ENCODE measurements around the gene DYNC1H1. TPM values are rescaled to one million over a fixed set of nuclear protein-coding genes. Genes with fewer than 3 reads are reported as not detected.

Gene DYNC1H1
- total and polyA plus RNA-seq, 2 of the 13 experiments (the other 11 are each of a cell fraction or from before 2014, with no cell fraction given), result 74.4 to 239 TPM

- no TSS peak for BruUV-seq (replicated peaks)
- H2AFZ ChIP-seq (ENCODE audit: low read length), result no peak overlapping the region
- TF ChIP-seq ZNF280D (CRISPR knock-in tag; IDR thresholded peaks at IDR 0.05), result no peak
- TF ChIP-seq ZNF589 (CRISPR knock-in tag; conservative IDR thresholded peaks at IDR 0.05), result no peak
- no peak for TF ChIP-seq MZF1 (CRISPR knock-in tag; IDR thresholded peaks at IDR 0.05; ENCODE audit: borderline replicate concordance)
- no peak for TF ChIP-seq ZNF556 (CRISPR knock-in tag; IDR thresholded peaks at IDR 0.05; ENCODE audit: borderline replicate concordance)
- no peak for TF ChIP-seq ZNF281 (CRISPR knock-in tag; IDR thresholded peaks at IDR 0.05; ENCODE audit: borderline replicate concordance)
- no peak for TF ChIP-seq ZBTB4 (CRISPR knock-in tag; IDR thresholded peaks at IDR 0.05; ENCODE audit: borderline replicate concordance)
- TF ChIP-seq PBX3 (CRISPR knock-in tag; IDR thresholded peaks at IDR 0.05; ENCODE audit: borderline replicate concordance), result no peak
- TF ChIP-seq ZBTB46 (CRISPR knock-in tag; IDR thresholded peaks at IDR 0.05; ENCODE audit: borderline replicate concordance), result no peak
- no peak for TF ChIP-seq WIZ (CRISPR knock-in tag; IDR thresholded peaks at IDR 0.05)
Observed at GRCh38 chr14:102042699-102043098, 78.3 kb downstream of the DYNC1H1 start.

More at GRCh38 chr14:102042699-102043098, 78.3 kb downstream of the DYNC1H1 start:
- in situ Hi-C loops (cut with HindIII; ENCODE audit: extremely low pct_ligation_motif_present, low pct_unique_long_range_greater_than_20kb) (no loop called here), intact Hi-C loops (cut with micrococcal nuclease; ENCODE audit: unreplicated experiment) (no loop called here)
- no peak for FAIRE-seq
- Histone ChIP-seq H3K4me3 (replicated peaks in 1 of 3; ENCODE audit: insufficient read depth in 1 of 3, low read depth in 2 of 3, low read length in 3 of 3) (no peak overlapping the region), H3K9ac (ENCODE audit: insufficient read depth, low read depth, low read length) (no peak overlapping the region), H3K79me2 (ENCODE audit: insufficient read depth, low read length) (no peaks in the 10 kb centered on the region), H3K4me1 (ENCODE audit: insufficient read depth, low read length) (no peaks in the 10 kb centered on the region), H3K27me3 (ENCODE audit: control insufficient read depth in 1 of 2, insufficient read depth in 2 of 2, low read length in 2 of 2) (no peaks in the 10 kb centered on the region), H3K36me3 (replicated peaks in 1 of 2; ENCODE audit: control insufficient read depth in 1 of 2, insufficient read depth in 2 of 2, low read length in 2 of 2) (peaks cover 47 to 78% of the 10 kb centered on the region in 2 experiments), H4K20me1 (ENCODE audit: insufficient read depth, low read length) (no peaks in the 10 kb centered on the region), H3K4me2 (ENCODE audit: low read depth, low read length) (no peak overlapping the region), H3K27ac (ENCODE audit: extremely low read length, insufficient read depth, low read length) (no peak overlapping the region), H3K9me3 (ENCODE audit: low read length) (no peaks in the 10 kb centered on the region)
- CTCF ChIA-PET (ENCODE audit: low intra/inter-chr PET ratio, low total read pairs), result no interaction called here
- POLR2A ChIA-PET, result no interaction called here
- no peak for ATAC-seq
- no peak for DNase-seq (ENCODE audit: low spot score)
- WGBS (ENCODE audit: low lambda C conversion rate), result 93% methylated on average over 9 of the region's 9 CpGs
